GM12878 (cell line): ENCODE data around the gene RAI14. TPM values are rescaled to one million over a fixed set of nuclear protein-coding genes. Genes with fewer than 3 reads are reported as not detected.

Experiments
- ATAC-seq: fragments of 200-7000 bp; cut with Tn5 transposase; 3 replicates; pipeline ENCODE4 v1.9.1; 2020; ENCODE audit warnings: mild to moderate bottlenecking, moderate library complexity
- BruUV-seq: library from RNA; stranded (reverse); fragments of 400-500 nt; replicated peaks from 2 replicates; lab custom pipeline; 2021; lab: Mats Ljungman, UMichigan
- CTCF ChIA-PET: fragments of 300-600 bp; sonication (Branson Sonifier 250); formaldehyde crosslinking; extraction: SDS; loops from one replicate; lab custom pipeline; 2021; ENCODE audit warnings: inconsistent platforms; lab: Yijun Ruan, JAX
- POLR2A ChIA-PET: fragments of 350-600 bp; formaldehyde crosslinking; extraction: SDS; loops from one replicate; lab custom pipeline; 2021; ENCODE audit warnings: inconsistent platforms; lab: Charles Lee
- RAD21 ChIA-PET: fragments of 300-600 bp; sonication (Branson Sonifier 250); formaldehyde crosslinking; loops from one replicate; lab custom pipeline; 2023; ENCODE audit warnings: antibody characterized with exemption; ENCODE audit not compliant: unreplicated experiment; lab: Charles Lee
- SMC1A ChIA-PET: fragments of 300-600 bp; sonication (Branson Sonifier 250); formaldehyde crosslinking; loops from one replicate; lab custom pipeline; 2023; ENCODE audit not compliant: unreplicated experiment, uncharacterized antibody; lab: Charles Lee
- DNase-seq: peaks from one replicate; pipeline ENCODE4 v3.0.0-alpha.2; 2011; ENCODE audit warnings: low read depth, low spot score
- FAIRE-seq: peaks from 3 replicates; lab custom pipeline; 2011; peaks lifted over from hg19 to GRCh38; lab: Jason Lieb, UNC
- H2AFZ ChIP-seq: 2 replicates; pipeline ENCODE4 v1.6.0; 2011; ENCODE audit warnings: low read depth, low read length, control low read depth; ENCODE audit not compliant: control insufficient read depth
- H3K27ac ChIP-seq: 2 replicates; pipeline ENCODE4 v1.5.1; 2011; ENCODE audit warnings: control low read depth; ENCODE audit not compliant: control insufficient read depth, insufficient read depth
- H3K27me3 ChIP-seq, 2 experiments: replicated peaks in 1 of 2; 2 replicates each; pipeline versions ENCODE4 v1.6.0 to v1.6.1; 2011; ENCODE audit warnings: low read length in 1 of 2; ENCODE audit not compliant: control insufficient read depth in 2 of 2, insufficient read depth in 2 of 2
- H3K36me3 ChIP-seq, 2 experiments: 2 replicates each; pipeline ENCODE4 v1.5.1; 2011; ENCODE audit warnings: low read length in 1 of 2; ENCODE audit not compliant: control insufficient read depth in 2 of 2, insufficient read depth in 2 of 2
- H3K4me1 ChIP-seq: 2 replicates; pipeline ENCODE4 v1.6.1; 2011; ENCODE audit warnings: mild to moderate bottlenecking, low read length, moderate library complexity, mixed read lengths; ENCODE audit not compliant: control insufficient read depth, insufficient read depth
- H3K4me2 ChIP-seq: 2 replicates; pipeline ENCODE4 v1.6.0; 2011; ENCODE audit warnings: control low read depth; ENCODE audit not compliant: control insufficient read depth, insufficient read depth
- H3K4me3 ChIP-seq: fragments of 200-600 bp; sonication (generic); 2 replicates; pipeline ENCODE4 v1.5.1; 2016
- H3K79me2 ChIP-seq: 2 replicates; pipeline ENCODE4 v1.6.0; 2011; ENCODE audit warnings: low read length; ENCODE audit not compliant: control insufficient read depth, insufficient read depth
- H3K9ac ChIP-seq: 2 replicates; pipeline ENCODE4 v1.8.0; 2011; ENCODE audit warnings: low read length, control low read depth, mixed read lengths; ENCODE audit not compliant: control insufficient read depth, insufficient read depth
- H3K9me3 ChIP-seq: replicated peaks from 3 replicates; pipeline ENCODE4 v1.5.1; 2011; ENCODE audit warnings: mild to moderate bottlenecking, low read length; ENCODE audit not compliant: control insufficient read depth, insufficient read depth
- H4K20me1 ChIP-seq: 2 replicates; pipeline ENCODE4 v1.6.0; 2011; ENCODE audit not compliant: control insufficient read depth, insufficient read depth
- ATF7 ChIP-seq: fragments of 450-650 bp; IDR thresholded peaks from 2 replicates; pipeline ENCODE4 v1.6.1; 2016; ENCODE audit warnings: low read depth, mild to moderate bottlenecking
- BHLHE40 ChIP-seq, 2 experiments: fragments of 450-650 bp in 1 of 2; IDR thresholded peaks; 2 replicates each; pipeline ENCODE4 v1.6.1; 2011 to 2017; ENCODE audit warnings: low read depth in 2 of 2, borderline replicate concordance in 1 of 2, improper control_type of control experiment in 1 of 2, low read length in 1 of 2, mild to moderate bottlenecking in 1 of 2
- EGR1 ChIP-seq, 2 experiments: IDR thresholded peaks; 1 replicate in 1 of 2; 2 replicates in 1 of 2; pipeline ENCODE4 v1.6.1; 2011 to 2012; ENCODE audit warnings: low read depth in 2 of 2, low read length in 2 of 2, borderline replicate concordance in 1 of 2, mild to moderate bottlenecking in 1 of 2, moderate library complexity in 1 of 2
- IKZF2 ChIP-seq, 2 experiments: fragments of 450-650 bp; IDR thresholded peaks; 2 replicates each; pipeline ENCODE4 v1.6.1; 2017; ENCODE audit warnings: mild to moderate bottlenecking in 2 of 2, moderate library complexity in 2 of 2
- MEF2A ChIP-seq: IDR thresholded peaks from 2 replicates; pipeline ENCODE4 v1.6.1; 2011; ENCODE audit warnings: low read depth, mild to moderate bottlenecking, low read length, moderate library complexity; ENCODE audit not compliant: insufficient read depth
- NBN ChIP-seq: fragments of 450-650 bp; IDR thresholded peaks from 2 replicates; pipeline ENCODE4 v1.6.1; 2016
- NR2F1 ChIP-seq: fragments of 450-650 bp; conservative IDR thresholded peaks from 2 replicates; pipeline ENCODE4 v1.6.1; 2017; ENCODE audit warnings: mild to moderate bottlenecking
- SP1 ChIP-seq: IDR thresholded peaks from one replicate; pipeline ENCODE4 v1.6.1; 2011; ENCODE audit warnings: low read depth, low read length
- SREBF2 ChIP-seq: IDR thresholded peaks from 2 replicates; pipeline ENCODE4 v1.6.1; 2012; ENCODE audit warnings: mild to moderate bottlenecking, low read length
- STAT1 ChIP-seq: fragments of 450-650 bp; conservative IDR thresholded peaks from 2 replicates; pipeline ENCODE4 v1.6.1; 2014; ENCODE audit warnings: antibody characterized with exemption, mild to moderate bottlenecking
- STAT3 ChIP-seq: IDR thresholded peaks from 2 replicates; pipeline ENCODE4 v1.6.1; 2011; ENCODE audit warnings: low read depth, low read length, improper control_type of control experiment
- ZNF274 ChIP-seq: IDR thresholded peaks from one replicate; pipeline ENCODE4 v1.8.0; 2011; ENCODE audit not compliant: insufficient read length, insufficient read depth
- ZSCAN29 ChIP-seq: fragments of 450-650 bp; IDR thresholded peaks from 2 replicates; pipeline ENCODE4 v1.6.1; 2017; ENCODE audit warnings: mild to moderate bottlenecking, moderate library complexity
- ZZZ3 ChIP-seq: IDR thresholded peaks from 2 replicates; pipeline ENCODE4 v1.6.1; 2011; ENCODE audit warnings: low read depth; ENCODE audit not compliant: control insufficient read depth, insufficient read length
- WGBS: methylation state at CpG from one replicate; pipeline ENCODE4 v1.1.6; 2016; ENCODE audit warnings: low lambda C conversion rate; ENCODE audit not compliant: insufficient replicate concordance, insufficient coverage; ENCODE audit errors: missing lambda C conversion rate; 5-methylcytosine and 5-hydroxymethylcytosine counted together
- in situ Hi-C: fragments of 300-500 bp; cut with MboI; formaldehyde crosslinking; loops from 9 replicates; pipeline ENCODE4 v1.14.3; 2018; ENCODE audit warnings: mixed read lengths
- intact Hi-C: fragments of 100-400 bp; cut with micrococcal nuclease; formaldehyde crosslinking; loops from one replicate; pipeline ENCODE4 v1.14.2; 2022; ENCODE audit not compliant: unreplicated experiment
- polyA plus RNA-seq, 11 experiments: library from polyadenylated mRNA; depleted of rRNA in 4 of 11; unstranded in 6 of 11; stranded (reverse) in 5 of 11; fragments of >200 nt; fragmentation: Nextera tagmentation in 4 of 11; fragmentation: Illumina TruSeq in 1 of 11; extraction: Ambion mirVana in 4 of 11; extraction: Trizol in 1 of 11; gene quantifications; 1 replicate in 1 of 11; 2 replicates in 10 of 11; pipeline versions ENCODE4 v1.2.1 to v1.2.3, GENCODE V29; 2011 to 2016; ENCODE audit warnings: inconsistent platforms in 2 of 11, missing spikeins in 2 of 11, low read depth in 1 of 11
- total RNA-seq, 4 experiments: library from RNA; depleted of rRNA in 3 of 4; stranded (reverse); fragments of >200 nt in 3 of 4; fragmentation: Illumina TruSeq in 1 of 4; extraction: Trizol in 1 of 4; gene quantifications; 2 replicates each; pipeline versions ENCODE4 v1.2.1 to v1.2.3, GENCODE V29; 2013 to 2021
- TF ChIP-seq, protein P1 (sequence below): IDR thresholded peaks from 2 replicates; pipeline ENCODE4 v1.6.1; 2012; ENCODE audit warnings: low read depth, low read length, improper control_type of control experiment
- TF ChIP-seq, protein P2 (sequence below): fragments of 450-650 bp; IDR thresholded peaks from 2 replicates; pipeline ENCODE4 v1.6.1; 2017; ENCODE audit warnings: mild to moderate bottlenecking, moderate library complexity
- TF ChIP-seq, protein P3 (sequence below): fragments of 450-650 bp; conservative IDR thresholded peaks from 2 replicates; pipeline ENCODE4 v1.6.1; 2017; ENCODE audit warnings: mild to moderate bottlenecking, moderate library complexity

The RAI14 gene
- total and polyA plus RNA-seq, 10 of the 15 experiments (the other 5 are each of a cell fraction or from before 2014, with no cell fraction given): 0.18 to 4.6 (median 1.9) TPM

DNA sequence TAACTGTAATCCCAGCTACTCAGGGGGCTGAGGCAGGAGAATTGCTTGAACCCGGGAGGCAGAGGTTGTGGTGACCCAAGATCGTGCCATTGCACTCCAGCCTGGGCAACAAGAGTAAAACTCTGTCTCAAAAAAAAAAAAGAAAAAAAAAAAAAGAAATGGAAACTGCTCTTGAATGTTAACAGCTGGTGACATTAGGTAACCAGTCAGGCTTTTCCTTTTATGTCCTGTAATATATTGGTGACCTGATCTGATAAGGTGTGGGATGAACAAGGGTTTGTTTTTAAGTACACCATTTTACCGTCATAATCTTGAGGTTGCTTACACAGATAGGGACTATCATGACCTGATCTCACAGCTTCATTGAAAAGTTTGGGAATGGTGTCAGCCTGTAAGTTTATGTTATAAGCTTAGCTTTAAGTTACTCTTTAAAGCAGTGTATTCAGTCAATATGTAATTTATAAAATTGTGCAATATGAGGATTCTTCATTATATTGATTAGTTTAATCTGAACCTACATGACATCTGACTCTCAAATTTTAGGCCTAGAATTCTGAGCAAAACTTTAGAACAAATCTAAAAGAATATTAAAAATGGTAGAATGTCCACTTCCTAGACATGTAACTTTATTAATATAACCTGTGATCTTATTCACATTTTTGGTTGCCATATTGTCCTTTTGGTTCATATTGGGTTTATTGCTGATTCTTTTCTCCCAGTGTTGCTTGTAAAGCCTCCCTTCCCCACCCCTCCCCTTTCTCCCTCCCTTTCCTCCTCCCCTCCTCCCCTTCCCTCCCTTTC is 41.4 kb downstream of the RAI14 start:
- no peaks in the 10 kb centered on the region for H3K9me3 ChIP-seq
- no peaks in the 10 kb centered on the region for H3K36me3 ChIP-seq
- H3K4me1 ChIP-seq: no peaks in the 10 kb centered on the region
- no peaks in the 10 kb centered on the region for H3K79me2 ChIP-seq
- SMC1A ChIA-PET: no interaction called here
- ATAC-seq (no peak), FAIRE-seq (no peak), DNase-seq (no peak)
- 100% methylated on average over 1 of the region's 3 CpGs for WGBS
- no peak overlapping the region for H3K4me2 ChIP-seq
- intact Hi-C loops: no loop called here
- H3K27ac ChIP-seq: no peak overlapping the region
- H3K9ac ChIP-seq: no peak overlapping the region
- H2AFZ ChIP-seq: no peak overlapping the region
- CTCF ChIA-PET: interaction anchor here (0.6 to 1.5 kb wide), 4 partner anchors 24 to 821 kb away, joined by 3 to 5 read pairs (median 4); no protein-coding TSS in a partner anchor
- in situ Hi-C loops: no loop called here
- no peaks in the 10 kb centered on the region for H4K20me1 ChIP-seq
- no peak overlapping the region for H3K4me3 ChIP-seq
- H3K27me3 ChIP-seq: no peaks in the 10 kb centered on the region
- RAD21 ChIA-PET: no interaction called here
- POLR2A ChIA-PET: no interaction called here
- no TSS peak for BruUV-seq
- TF ChIP-seq NBN (no peak), MEF2A (no peak), STAT3 (no peak), BHLHE40 (IDR thresholded peaks at IDR 0.05; ENCODE audit: borderline replicate concordance in 1 of 2, low read depth in 2 of 2, low read length in 1 of 2) (no peak), SREBF2 (no peak), ZZZ3 (no peak), ZSCAN29 (no peak), SP1 (no peak), STAT1 (no peak), NR2F1 (no peak), ATF7 (no peak), ZNF274 (no peak), IKZF2 (IDR thresholded peaks at IDR 0.05) (no peak), EGR1 (IDR thresholded peaks at IDR 0.05; ENCODE audit: borderline replicate concordance in 1 of 2, low read depth in 2 of 2, low read length in 2 of 2) (no peak)
- TF ChIP-seq, protein P1, sequence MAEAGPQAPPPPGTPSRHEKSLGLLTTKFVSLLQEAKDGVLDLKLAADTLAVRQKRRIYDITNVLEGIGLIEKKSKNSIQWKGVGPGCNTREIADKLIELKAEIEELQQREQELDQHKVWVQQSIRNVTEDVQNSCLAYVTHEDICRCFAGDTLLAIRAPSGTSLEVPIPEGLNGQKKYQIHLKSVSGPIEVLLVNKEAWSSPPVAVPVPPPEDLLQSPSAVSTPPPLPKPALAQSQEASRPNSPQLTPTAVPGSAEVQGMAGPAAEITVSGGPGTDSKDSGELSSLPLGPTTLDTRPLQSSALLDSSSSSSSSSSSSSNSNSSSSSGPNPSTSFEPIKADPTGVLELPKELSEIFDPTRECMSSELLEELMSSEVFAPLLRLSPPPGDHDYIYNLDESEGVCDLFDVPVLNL: no peak
- TF ChIP-seq, protein P2, sequence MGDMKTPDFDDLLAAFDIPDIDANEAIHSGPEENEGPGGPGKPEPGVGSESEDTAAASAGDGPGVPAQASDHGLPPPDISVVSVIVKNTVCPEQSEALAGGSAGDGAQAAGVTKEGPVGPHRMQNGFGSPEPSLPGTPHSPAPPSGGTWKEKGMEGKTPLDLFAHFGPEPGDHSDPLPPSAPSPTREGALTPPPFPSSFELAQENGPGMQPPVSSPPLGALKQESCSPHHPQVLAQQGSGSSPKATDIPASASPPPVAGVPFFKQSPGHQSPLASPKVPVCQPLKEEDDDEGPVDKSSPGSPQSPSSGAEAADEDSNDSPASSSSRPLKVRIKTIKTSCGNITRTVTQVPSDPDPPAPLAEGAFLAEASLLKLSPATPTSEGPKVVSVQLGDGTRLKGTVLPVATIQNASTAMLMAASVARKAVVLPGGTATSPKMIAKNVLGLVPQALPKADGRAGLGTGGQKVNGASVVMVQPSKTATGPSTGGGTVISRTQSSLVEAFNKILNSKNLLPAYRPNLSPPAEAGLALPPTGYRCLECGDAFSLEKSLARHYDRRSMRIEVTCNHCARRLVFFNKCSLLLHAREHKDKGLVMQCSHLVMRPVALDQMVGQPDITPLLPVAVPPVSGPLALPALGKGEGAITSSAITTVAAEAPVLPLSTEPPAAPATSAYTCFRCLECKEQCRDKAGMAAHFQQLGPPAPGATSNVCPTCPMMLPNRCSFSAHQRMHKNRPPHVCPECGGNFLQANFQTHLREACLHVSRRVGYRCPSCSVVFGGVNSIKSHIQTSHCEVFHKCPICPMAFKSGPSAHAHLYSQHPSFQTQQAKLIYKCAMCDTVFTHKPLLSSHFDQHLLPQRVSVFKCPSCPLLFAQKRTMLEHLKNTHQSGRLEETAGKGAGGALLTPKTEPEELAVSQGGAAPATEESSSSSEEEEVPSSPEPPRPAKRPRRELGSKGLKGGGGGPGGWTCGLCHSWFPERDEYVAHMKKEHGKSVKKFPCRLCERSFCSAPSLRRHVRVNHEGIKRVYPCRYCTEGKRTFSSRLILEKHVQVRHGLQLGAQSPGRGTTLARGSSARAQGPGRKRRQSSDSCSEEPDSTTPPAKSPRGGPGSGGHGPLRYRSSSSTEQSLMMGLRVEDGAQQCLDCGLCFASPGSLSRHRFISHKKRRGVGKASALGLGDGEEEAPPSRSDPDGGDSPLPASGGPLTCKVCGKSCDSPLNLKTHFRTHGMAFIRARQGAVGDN: no peak
- TF ChIP-seq, protein P3, sequence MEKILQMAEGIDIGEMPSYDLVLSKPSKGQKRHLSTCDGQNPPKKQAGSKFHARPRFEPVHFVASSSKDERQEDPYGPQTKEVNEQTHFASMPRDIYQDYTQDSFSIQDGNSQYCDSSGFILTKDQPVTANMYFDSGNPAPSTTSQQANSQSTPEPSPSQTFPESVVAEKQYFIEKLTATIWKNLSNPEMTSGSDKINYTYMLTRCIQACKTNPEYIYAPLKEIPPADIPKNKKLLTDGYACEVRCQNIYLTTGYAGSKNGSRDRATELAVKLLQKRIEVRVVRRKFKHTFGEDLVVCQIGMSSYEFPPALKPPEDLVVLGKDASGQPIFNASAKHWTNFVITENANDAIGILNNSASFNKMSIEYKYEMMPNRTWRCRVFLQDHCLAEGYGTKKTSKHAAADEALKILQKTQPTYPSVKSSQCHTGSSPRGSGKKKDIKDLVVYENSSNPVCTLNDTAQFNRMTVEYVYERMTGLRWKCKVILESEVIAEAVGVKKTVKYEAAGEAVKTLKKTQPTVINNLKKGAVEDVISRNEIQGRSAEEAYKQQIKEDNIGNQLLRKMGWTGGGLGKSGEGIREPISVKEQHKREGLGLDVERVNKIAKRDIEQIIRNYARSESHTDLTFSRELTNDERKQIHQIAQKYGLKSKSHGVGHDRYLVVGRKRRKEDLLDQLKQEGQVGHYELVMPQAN: no peak
